Keratinocyte (primary cell): ENCODE results near the gene PCK1. TPM values are rescaled to one million over a fixed set of nuclear protein-coding genes. Genes with fewer than 3 reads are reported as not detected.

ENCODE experiments used
- DNase-seq: peaks from one replicate; pipeline ENCODE4 v3.0.0-alpha.2; 2011; ENCODE audit warnings: low read depth, missing footprints, low spot score
- FAIRE-seq: peaks from 2 replicates; lab custom pipeline; 2011; peaks lifted over from hg19 to GRCh38; lab: Jason Lieb, UNC
- H2AFZ ChIP-seq: 2 replicates; pipeline ENCODE4 v1.6.0; 2012; ENCODE audit warnings: low read length, control low read depth, inconsistent platforms; ENCODE audit not compliant: control insufficient read depth
- H3K27ac ChIP-seq: 2 replicates; pipeline ENCODE4 v1.5.1; 2011; ENCODE audit warnings: low read length; ENCODE audit not compliant: control insufficient read depth, insufficient read depth
- H3K27me3 ChIP-seq: 3 replicates; pipeline ENCODE4 v1.6.0; 2011; ENCODE audit warnings: low read length; ENCODE audit not compliant: control insufficient read depth, insufficient read depth; ENCODE audit errors: extremely low read depth
- H3K36me3 ChIP-seq, 2 experiments: 2 replicates in 1 of 2; 3 replicates in 1 of 2; pipeline ENCODE4 v1.5.1; 2011; ENCODE audit warnings: low read length in 2 of 2, mild to moderate bottlenecking in 1 of 2; ENCODE audit not compliant: control insufficient read depth in 2 of 2, insufficient read depth in 2 of 2; ENCODE audit errors: extremely low read depth in 1 of 2
- H3K4me1 ChIP-seq: 3 replicates; pipeline ENCODE4 v1.5.1; 2011; ENCODE audit warnings: low read length; ENCODE audit not compliant: control insufficient read depth, insufficient read depth; ENCODE audit errors: extremely low read depth
- H3K4me2 ChIP-seq: 3 replicates; pipeline ENCODE4 v1.6.0; 2011; ENCODE audit warnings: low read depth, low read length; ENCODE audit not compliant: control insufficient read depth, insufficient read depth; ENCODE audit errors: extremely low read depth
- H3K4me3 ChIP-seq, 3 experiments: fragments of 200-600 bp in 1 of 3; sonication (generic) in 1 of 3; 2 replicates in 2 of 3; 3 replicates in 1 of 3; pipeline ENCODE4 v1.5.1; 2011 to 2016; ENCODE audit warnings: low read length in 3 of 3, mild to moderate bottlenecking in 3 of 3, control low read depth in 2 of 3, inconsistent platforms in 1 of 3, low read depth in 1 of 3, mixed read lengths in 1 of 3, mixed run types in 1 of 3, moderate library complexity in 1 of 3; ENCODE audit not compliant: control insufficient read depth in 2 of 3, insufficient read depth in 2 of 3; ENCODE audit errors: extremely low read depth in 1 of 3
- H3K79me2 ChIP-seq: 2 replicates; pipeline ENCODE4 v1.6.0; 2012; ENCODE audit warnings: low read length; ENCODE audit not compliant: control insufficient read depth, insufficient read depth
- H3K9ac ChIP-seq: 3 replicates; pipeline ENCODE4 v1.6.0; 2011; ENCODE audit warnings: low read length; ENCODE audit not compliant: control insufficient read depth, insufficient read depth; ENCODE audit errors: extremely low read depth
- H3K9me1 ChIP-seq: 3 replicates; pipeline ENCODE4 v1.6.0; 2011; ENCODE audit warnings: low read length; ENCODE audit not compliant: control insufficient read depth, insufficient read depth; ENCODE audit errors: extremely low read depth
- H3K9me3 ChIP-seq: 2 replicates; pipeline ENCODE4 v1.5.1; 2012; ENCODE audit warnings: low read depth, low read length; ENCODE audit not compliant: control insufficient read depth
- H4K20me1 ChIP-seq: 3 replicates; pipeline ENCODE4 v1.6.0; 2011; ENCODE audit warnings: low read length; ENCODE audit not compliant: control insufficient read depth, insufficient read depth; ENCODE audit errors: extremely low read depth
- EZH2 ChIP-seq: IDR thresholded peaks from one replicate; pipeline ENCODE4 v1.6.1; 2012; ENCODE audit warnings: inconsistent platforms, mild to moderate bottlenecking, low read length, moderate library complexity
- dilution Hi-C: fragments of 300-500 bp; cut with MboI; formaldehyde crosslinking; loops from one replicate; pipeline ENCODE4 v1.7.0; 2020; ENCODE audit warnings: low sequenced_read_pairs; ENCODE audit not compliant: extremely low pct_ligation_motif_present
- polyA plus RNA-seq, 5 experiments: library from polyadenylated mRNA; depleted of rRNA in 3 of 5; stranded (reverse) in 3 of 5; stranded (forward) in 1 of 5; unstranded in 1 of 5; fragments of >200 nt; gene quantifications; 1 replicate in 1 of 5; 2 replicates in 3 of 5; 3 replicates in 1 of 5; pipeline versions ENCODE4 v1.2.1 to v1.2.3, GENCODE V29; 2011 to 2012; ENCODE audit warnings: missing spikeins in 2 of 5, low read depth in 1 of 5, low replicate concordance in 1 of 5
- TF ChIP-seq, protein P1 (sequence below), 3 experiments: IDR thresholded peaks in 1 of 3; conservative IDR thresholded peaks in 1 of 3; optimal IDR thresholded peaks in 1 of 3; 2 replicates in 2 of 3; 3 replicates in 1 of 3; pipeline versions ENCODE3 to v1.5.1; 2011; ENCODE audit warnings: low read length in 3 of 3, mild to moderate bottlenecking in 3 of 3, moderate library complexity in 2 of 3, control low read depth in 1 of 3, inconsistent platforms in 1 of 3; ENCODE audit not compliant: insufficient read depth in 2 of 3; ENCODE audit errors: extremely low read depth in 1 of 3

Gene PCK1
- polyA plus RNA-seq, 1 donor (not counting 4 experiments of a cell fraction or from before 2014, with no cell fraction given): not detected

DNA sequence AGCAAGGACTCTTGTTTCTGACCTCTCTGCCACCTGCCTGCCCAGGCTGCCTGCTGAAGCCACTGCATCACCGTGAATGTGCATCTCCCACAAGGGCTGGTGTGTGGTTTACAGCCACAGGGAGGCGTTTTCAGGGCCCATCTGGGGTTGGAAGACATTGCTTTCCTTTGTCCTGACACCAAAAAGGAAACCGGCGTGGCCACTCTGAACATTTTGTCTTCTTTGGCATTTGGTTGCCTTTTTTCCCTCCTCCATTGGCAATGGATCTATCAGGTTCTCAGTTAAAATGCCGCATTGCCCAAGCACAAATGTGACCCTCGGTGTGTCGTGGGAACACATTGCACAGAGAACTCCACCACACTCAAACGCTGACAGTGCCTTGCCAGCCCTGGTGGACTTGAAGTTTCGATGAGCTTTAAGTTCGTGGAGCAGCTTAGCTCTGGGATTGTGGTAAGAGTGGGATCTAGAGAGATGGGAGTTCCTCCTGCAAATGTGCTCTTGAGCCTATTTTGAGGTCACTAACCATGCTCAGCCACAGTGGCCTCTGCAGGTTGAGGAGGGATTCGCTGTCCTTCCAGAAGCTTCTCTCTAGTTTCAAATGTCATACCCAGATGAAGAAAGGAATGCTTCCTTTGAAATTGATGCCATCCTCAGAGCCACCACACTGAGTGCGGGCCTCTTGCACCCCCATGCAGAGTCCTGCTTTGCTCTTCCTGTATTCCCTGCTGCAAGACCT, 14.8 kb upstream of the PCK1 start:
- Histone ChIP-seq H3K27ac (no peak overlapping the region), H3K9ac (no peak overlapping the region), H3K4me3 (no peak overlapping the region), H2AFZ (no peak overlapping the region), H3K9me1 (no peaks in the 10 kb centered on the region), H3K79me2 (no peaks in the 10 kb centered on the region), H3K27me3 (peaks cover 53% of the 10 kb centered on the region), H3K4me1 (no peaks in the 10 kb centered on the region), H3K9me3 (no peaks in the 10 kb centered on the region), H4K20me1 (no peaks in the 10 kb centered on the region), H3K4me2 (no peak overlapping the region), H3K36me3 (no peaks in the 10 kb centered on the region)
- dilution Hi-C loops: no loop called here
- DNase-seq (no peak), FAIRE-seq (no peak)
- TF ChIP-seq, protein P1, sequence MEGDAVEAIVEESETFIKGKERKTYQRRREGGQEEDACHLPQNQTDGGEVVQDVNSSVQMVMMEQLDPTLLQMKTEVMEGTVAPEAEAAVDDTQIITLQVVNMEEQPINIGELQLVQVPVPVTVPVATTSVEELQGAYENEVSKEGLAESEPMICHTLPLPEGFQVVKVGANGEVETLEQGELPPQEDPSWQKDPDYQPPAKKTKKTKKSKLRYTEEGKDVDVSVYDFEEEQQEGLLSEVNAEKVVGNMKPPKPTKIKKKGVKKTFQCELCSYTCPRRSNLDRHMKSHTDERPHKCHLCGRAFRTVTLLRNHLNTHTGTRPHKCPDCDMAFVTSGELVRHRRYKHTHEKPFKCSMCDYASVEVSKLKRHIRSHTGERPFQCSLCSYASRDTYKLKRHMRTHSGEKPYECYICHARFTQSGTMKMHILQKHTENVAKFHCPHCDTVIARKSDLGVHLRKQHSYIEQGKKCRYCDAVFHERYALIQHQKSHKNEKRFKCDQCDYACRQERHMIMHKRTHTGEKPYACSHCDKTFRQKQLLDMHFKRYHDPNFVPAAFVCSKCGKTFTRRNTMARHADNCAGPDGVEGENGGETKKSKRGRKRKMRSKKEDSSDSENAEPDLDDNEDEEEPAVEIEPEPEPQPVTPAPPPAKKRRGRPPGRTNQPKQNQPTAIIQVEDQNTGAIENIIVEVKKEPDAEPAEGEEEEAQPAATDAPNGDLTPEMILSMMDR (optimal IDR thresholded peaks at IDR 0.05 in 1 of 3, IDR thresholded peaks at IDR 0.05 in 1 of 3, conservative IDR thresholded peaks at IDR 0.05 in 1 of 3; ENCODE audit: extremely low read depth in 1 of 3, insufficient read depth in 2 of 3, low read length in 3 of 3): no peak

- DNase-seq (no peak), FAIRE-seq (no peak)
- Histone ChIP-seq H4K20me1 (no peaks in the 10 kb centered on the region), H3K27ac (no peak overlapping the region), H3K79me2 (no peaks in the 10 kb centered on the region), H3K9ac (no peak overlapping the region), H3K36me3 (no peaks in the 10 kb centered on the region), H2AFZ (no peak overlapping the region), H3K4me3 (no peak overlapping the region), H3K27me3 (peaks cover 56% of the 10 kb centered on the region), H3K9me3 (no peaks in the 10 kb centered on the region), H3K4me2 (no peak overlapping the region), H3K9me1 (no peaks in the 10 kb centered on the region), H3K4me1 (no peaks in the 10 kb centered on the region)
- TF ChIP-seq, protein P1 (optimal IDR thresholded peaks at IDR 0.05 in 1 of 3, IDR thresholded peaks at IDR 0.05 in 1 of 3, conservative IDR thresholded peaks at IDR 0.05 in 1 of 3; ENCODE audit: extremely low read depth in 1 of 3, insufficient read depth in 2 of 3, low read length in 3 of 3): no peak
- TF ChIP-seq EZH2: no peak
- dilution Hi-C loops: no loop called here
Measured at GRCh38 chr20:57546956-57547649, 13.8 kb upstream of the PCK1 start.
